Caco-2 (cell line): ENCODE measurements around the gene SNRPD3. TPM values are rescaled to one million over a fixed set of nuclear protein-coding genes. Genes with fewer than 3 reads are reported as not detected.

ENCODE experiments used
- BruUV-seq: library from RNA; stranded (reverse); fragments of 400-500 nt; replicated peaks from 2 replicates; lab custom pipeline; 2021; lab: Mats Ljungman, UMichigan
- CTCF ChIA-PET: fragments of 300-600 bp; sonication (Branson Sonifier 250); formaldehyde crosslinking; loops from one replicate; lab custom pipeline; 2022; ENCODE audit warnings: antibody characterized with exemption; lab: Charles Lee
- POLR2A ChIA-PET: fragments of 300-600 bp; sonication (Branson Sonifier 250); formaldehyde crosslinking; loops from one replicate; lab custom pipeline; 2022; ENCODE audit warnings: antibody characterized with exemption; lab: Charles Lee
- DNase-seq, 2 experiments: peaks; one replicate each; pipeline versions ENCODE4 v3.0.0 to v3.0.0-alpha.2; 2020 to 2022
- H3K27me3 ChIP-seq: replicated peaks from 2 replicates; pipeline ENCODE4 v1.6.0; 2011; ENCODE audit warnings: low read length; ENCODE audit not compliant: control insufficient read depth, insufficient read depth
- H3K36me3 ChIP-seq: 2 replicates; pipeline ENCODE4 v1.5.1; 2011; ENCODE audit warnings: low read length; ENCODE audit not compliant: control insufficient read depth, insufficient read depth
- H3K4me1 ChIP-seq: fragments of 250-450 bp; sonication (Bioruptor Pico); 2 replicates; pipeline ENCODE4 v1.5.1; 2020; ENCODE audit warnings: mild to moderate bottlenecking
- H3K4me3 ChIP-seq: 2 replicates; pipeline ENCODE4 v1.5.1; 2011; ENCODE audit warnings: low read depth, mild to moderate bottlenecking, control low read depth, low read length
- H3K9me3 ChIP-seq: fragments of 250-450 bp; sonication (Bioruptor Pico); 2 replicates; pipeline ENCODE4 v1.5.1; 2020; ENCODE audit warnings: mild to moderate bottlenecking, moderate library complexity
- H3K27ac Mint-ChIP-seq: one replicate; pipeline ENCODE4 v1.8.0; 2022; ENCODE audit warnings: mixed read lengths; ENCODE audit not compliant: unreplicated experiment
- H3K27me3 Mint-ChIP-seq: one replicate; pipeline ENCODE4 v1.8.0; 2022; ENCODE audit warnings: mixed read lengths; ENCODE audit not compliant: insufficient read depth, unreplicated experiment
- H3K36me3 Mint-ChIP-seq: one replicate; pipeline ENCODE4 v1.8.0; 2022; ENCODE audit warnings: mild to moderate bottlenecking, mixed read lengths; ENCODE audit not compliant: insufficient read depth, unreplicated experiment
- H3K4me1 Mint-ChIP-seq: one replicate; pipeline ENCODE4 v1.8.0; 2022; ENCODE audit warnings: low read depth, mixed read lengths; ENCODE audit not compliant: unreplicated experiment
- H3K4me3 Mint-ChIP-seq: one replicate; pipeline ENCODE4 v1.8.0; 2022; ENCODE audit warnings: mild to moderate bottlenecking, moderate library complexity, mixed read lengths; ENCODE audit not compliant: unreplicated experiment
- H3K9me3 Mint-ChIP-seq: one replicate; pipeline ENCODE4 v1.8.0; 2022; ENCODE audit warnings: mixed read lengths; ENCODE audit not compliant: unreplicated experiment
- intact Hi-C: fragments of 100-400 bp; cut with micrococcal nuclease; formaldehyde crosslinking; loops from one replicate; pipeline ENCODE4 v1.10.0; 2022; ENCODE audit not compliant: unreplicated experiment
- total RNA-seq: library from RNA; stranded (reverse); gene quantifications from 2 replicates; pipeline ENCODE4 v1.2.3, GENCODE V29; 2022
- TF ChIP-seq, protein P1 (sequence below), 2 experiments: fragments of 200-600 bp in 1 of 2; IDR thresholded peaks; 1 replicate in 1 of 2; 2 replicates in 1 of 2; pipeline versions ENCODE4 v1.5.1 to v1.8.0; 2011 to 2022; ENCODE audit warnings: antibody characterized with exemption in 1 of 2, control low read depth in 1 of 2, inconsistent platforms in 1 of 2, low read depth in 1 of 2, low read length in 1 of 2, mild to moderate bottlenecking in 1 of 2, moderate library complexity in 1 of 2; ENCODE audit not compliant: insufficient read depth in 1 of 2, severe bottlenecking in 1 of 2, unreplicated experiment in 1 of 2

The SNRPD3 gene
- total RNA-seq, 1 experiment from 2014 or later, result 202 TPM

DNA sequence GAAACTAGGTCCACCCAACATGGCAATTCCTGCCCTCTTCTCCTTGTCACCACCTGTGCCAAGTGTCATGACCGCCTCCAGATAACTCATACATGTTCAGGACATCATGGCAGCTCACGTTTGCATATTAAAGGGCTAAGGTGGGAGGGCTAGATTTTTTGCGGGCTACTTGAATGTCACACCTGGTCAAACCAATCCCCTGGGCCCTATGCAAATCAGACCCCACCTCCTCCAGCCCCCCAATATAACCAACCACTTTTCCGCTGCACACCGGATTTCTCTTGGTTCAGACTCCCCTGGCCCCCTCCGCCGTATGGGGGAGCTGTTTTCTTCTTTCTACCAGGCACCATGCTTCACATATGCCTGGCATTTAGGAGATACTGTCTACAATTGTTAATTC lies 48.1 kb upstream of the SNRPD3 start:
- H3K27me3 ChIP-seq, result no peaks in the 10 kb centered on the region
- no peaks in the 10 kb centered on the region for H3K36me3 ChIP-seq
- H3K4me1 ChIP-seq, result peaks cover 89% of the 10 kb centered on the region
- peaks cover 57% of the 10 kb centered on the region for H3K4me1 Mint-ChIP-seq
- TF ChIP-seq, protein P1, sequence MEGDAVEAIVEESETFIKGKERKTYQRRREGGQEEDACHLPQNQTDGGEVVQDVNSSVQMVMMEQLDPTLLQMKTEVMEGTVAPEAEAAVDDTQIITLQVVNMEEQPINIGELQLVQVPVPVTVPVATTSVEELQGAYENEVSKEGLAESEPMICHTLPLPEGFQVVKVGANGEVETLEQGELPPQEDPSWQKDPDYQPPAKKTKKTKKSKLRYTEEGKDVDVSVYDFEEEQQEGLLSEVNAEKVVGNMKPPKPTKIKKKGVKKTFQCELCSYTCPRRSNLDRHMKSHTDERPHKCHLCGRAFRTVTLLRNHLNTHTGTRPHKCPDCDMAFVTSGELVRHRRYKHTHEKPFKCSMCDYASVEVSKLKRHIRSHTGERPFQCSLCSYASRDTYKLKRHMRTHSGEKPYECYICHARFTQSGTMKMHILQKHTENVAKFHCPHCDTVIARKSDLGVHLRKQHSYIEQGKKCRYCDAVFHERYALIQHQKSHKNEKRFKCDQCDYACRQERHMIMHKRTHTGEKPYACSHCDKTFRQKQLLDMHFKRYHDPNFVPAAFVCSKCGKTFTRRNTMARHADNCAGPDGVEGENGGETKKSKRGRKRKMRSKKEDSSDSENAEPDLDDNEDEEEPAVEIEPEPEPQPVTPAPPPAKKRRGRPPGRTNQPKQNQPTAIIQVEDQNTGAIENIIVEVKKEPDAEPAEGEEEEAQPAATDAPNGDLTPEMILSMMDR (IDR thresholded peaks at IDR 0.05; ENCODE audit: insufficient read depth in 1 of 2, low read depth in 1 of 2, low read length in 1 of 2, severe bottlenecking in 1 of 2, unreplicated experiment in 1 of 2), result no peak
- H3K36me3 Mint-ChIP-seq, result peaks cover 13% of the 10 kb centered on the region
- H3K4me3 ChIP-seq, result no peak overlapping the region
- intact Hi-C loops, result loop anchor here (2.0 kb wide), 1 partner anchor 13 kb away; no protein-coding TSS in a partner anchor
- H3K9me3 Mint-ChIP-seq, result no peaks in the 10 kb centered on the region
- BruUV-seq, result no TSS peak
- ChIA-PET POLR2A (no interaction called here), CTCF (no interaction called here)
- no peaks in the 10 kb centered on the region for H3K27me3 Mint-ChIP-seq
- no peaks in the 10 kb centered on the region for H3K9me3 ChIP-seq
- DNase-seq, result peak in 1 of 2 experiments; percentile 35
- H3K27ac Mint-ChIP-seq, result peak overlapping the region; percentile 77
- H3K4me3 Mint-ChIP-seq, result no peak overlapping the region

DNA sequence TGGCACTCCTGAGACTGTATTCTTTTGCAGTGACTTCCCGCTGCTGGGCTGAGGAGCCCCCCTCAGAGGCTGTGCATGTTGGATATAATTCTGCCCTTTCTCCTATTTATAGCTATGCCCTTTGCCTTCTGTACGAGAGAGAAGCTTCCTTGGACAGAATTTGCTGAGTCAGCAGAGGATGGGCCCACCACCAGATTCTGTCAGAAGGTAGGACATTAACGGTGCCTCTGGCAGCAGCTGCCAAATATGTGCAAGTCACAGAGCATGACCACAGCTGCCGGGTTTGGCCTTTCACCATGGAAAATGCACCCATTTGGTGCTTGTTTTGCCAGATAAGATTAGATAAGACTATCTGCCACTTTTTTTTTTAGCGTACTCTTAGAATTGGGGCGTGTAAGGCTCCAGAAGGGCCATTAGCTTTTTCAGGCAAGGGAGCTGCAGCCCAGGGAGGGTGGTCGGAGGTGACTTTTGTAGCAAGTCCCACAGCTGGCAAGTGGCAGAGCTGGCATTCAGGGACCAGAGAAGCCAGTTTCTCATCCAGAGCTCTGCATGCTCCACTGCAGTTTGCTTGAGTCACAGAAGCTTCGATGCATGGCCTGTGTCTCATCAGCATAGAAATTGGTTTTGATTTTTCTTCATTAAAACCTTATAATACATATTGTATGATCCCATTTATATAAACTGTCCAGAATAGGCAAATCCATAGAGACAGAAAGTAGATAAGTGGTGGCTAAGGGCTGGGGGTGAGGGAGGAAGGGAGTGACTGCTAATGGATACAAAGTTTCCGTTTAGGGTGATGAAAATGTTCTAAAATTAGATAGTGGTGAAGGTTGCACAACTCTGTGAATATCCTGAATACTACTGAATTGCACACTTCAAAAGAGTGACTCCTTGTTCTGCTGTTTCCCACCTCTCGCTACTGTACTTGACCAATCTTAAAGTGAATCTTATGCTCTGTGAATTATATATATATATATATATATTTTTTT lies 44.9 kb upstream of the SNRPD3 start:
- peak; percentile 66 to 89 for DNase-seq
- Histone ChIP-seq H3K9me3 (no peaks in the 10 kb centered on the region), H3K4me3 (no peak overlapping the region), H3K27me3 (no peaks in the 10 kb centered on the region), H3K4me1 (peaks cover 92% of the 10 kb centered on the region), H3K36me3 (no peaks in the 10 kb centered on the region)
- no peaks in the 10 kb centered on the region for H3K9me3 Mint-ChIP-seq
- BruUV-seq, result no TSS peak
- TF ChIP-seq, protein P1 (IDR thresholded peaks at IDR 0.05; ENCODE audit: insufficient read depth in 1 of 2, low read depth in 1 of 2, low read length in 1 of 2, severe bottlenecking in 1 of 2, unreplicated experiment in 1 of 2), result no peak
- H3K27ac Mint-ChIP-seq, result peak overlapping the region; percentile 86
- peaks cover 62% of the 10 kb centered on the region for H3K4me1 Mint-ChIP-seq
- CTCF ChIA-PET, result interaction anchor here (0.6 to 1.3 kb wide), 2 partner anchors 11 to 543 kb away, joined by 3 to 11 read pairs; no protein-coding TSS in a partner anchor
- intact Hi-C loops, result no loop called here
- H3K36me3 Mint-ChIP-seq, result peaks cover 5% of the 10 kb centered on the region
- peak overlapping the region; percentile 35 for H3K4me3 Mint-ChIP-seq
- POLR2A ChIA-PET, result no interaction called here
- H3K27me3 Mint-ChIP-seq, result no peaks in the 10 kb centered on the region

DNA sequence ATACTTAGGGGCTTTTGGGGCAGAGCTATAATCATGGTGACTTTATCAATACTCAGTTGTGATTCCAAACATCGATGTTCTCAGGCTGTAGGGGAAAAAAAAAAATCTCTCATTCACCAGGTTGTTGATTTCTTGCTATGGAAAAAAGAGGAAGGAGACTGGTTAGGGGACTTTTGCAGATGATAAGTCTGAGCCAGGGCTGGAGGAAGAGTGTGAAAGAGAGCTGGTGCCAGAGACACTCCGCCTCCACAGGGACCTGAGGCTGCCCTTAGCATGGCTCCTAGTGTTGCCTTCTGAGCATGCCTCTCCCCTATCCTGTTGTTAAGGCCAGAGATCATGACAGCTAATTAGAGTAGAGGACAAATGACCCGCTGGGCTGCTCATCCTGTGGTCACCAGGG lies 43.8 kb upstream of the SNRPD3 start:
- peaks cover 5% of the 10 kb centered on the region for H3K36me3 Mint-ChIP-seq
- CTCF ChIA-PET, result no interaction called here
- POLR2A ChIA-PET, result no interaction called here
- no peak overlapping the region for H3K27ac Mint-ChIP-seq
- intact Hi-C loops, result no loop called here
- Histone ChIP-seq H3K27me3 (no peaks in the 10 kb centered on the region), H3K4me3 (no peak overlapping the region), H3K36me3 (no peaks in the 10 kb centered on the region), H3K4me1 (peaks cover 95% of the 10 kb centered on the region), H3K9me3 (no peaks in the 10 kb centered on the region)
- no peak overlapping the region for H3K4me3 Mint-ChIP-seq
- no TSS peak for BruUV-seq
- peaks cover 56% of the 10 kb centered on the region for H3K4me1 Mint-ChIP-seq
- H3K27me3 Mint-ChIP-seq, result no peaks in the 10 kb centered on the region
- DNase-seq, result no peak
- TF ChIP-seq, protein P1 (IDR thresholded peaks at IDR 0.05; ENCODE audit: insufficient read depth in 1 of 2, low read depth in 1 of 2, low read length in 1 of 2, severe bottlenecking in 1 of 2, unreplicated experiment in 1 of 2), result no peak
- no peaks in the 10 kb centered on the region for H3K9me3 Mint-ChIP-seq
